ENCODE results near the gene PHF21A. TPM values are rescaled to one million over a fixed set of nuclear protein-coding genes. Genes with fewer than 3 reads are reported as not detected.
A peak's percentile ranks its signal among the peaks of the same experiment; 100 is the strongest.
"Not testable (repeated sequence)": the region's sequence is repeated elsewhere in the genome, so short reads cannot be mapped to it uniquely, and the experiment has no call there.

PHF21A gene
- total and polyA plus RNA-seq, 7 experiments from 2014 or later: 7.2 to 88.5 (median 54.5) TPM

GRCh38 chr11:46015941-46016340, 105.3 kb downstream of the PHF21A start:
- Mint-ChIP-seq H3K4me3 (no peak overlapping the region), H3K27me3 (no peaks in the 10 kb centered on the region), H3K4me1 (peaks cover 0 to 23% (median 6%) of the 10 kb centered on the region in 7 donors), H3K27ac (no peak overlapping the region), H3K9me3 (no peaks in the 10 kb centered on the region), H3K36me3 (peaks cover 0 to 9% (median 6%) of the 10 kb centered on the region in 5 donors)
- Histone ChIP-seq H3K27ac (ENCODE audit: low read depth, low read length) (no peak overlapping the region), H3K36me3 (ENCODE audit: control insufficient read depth in 2 of 3, insufficient read depth in 3 of 3, low read length in 3 of 3) (no peaks in the 10 kb centered on the region), H3K4me1 (ENCODE audit: control insufficient read depth in 2 of 2, insufficient read depth in 2 of 2, low read length in 2 of 2) (no peaks in the 10 kb centered on the region), H3K27me3 (ENCODE audit: control insufficient read depth in 2 of 2, insufficient read depth in 2 of 2, low read length in 2 of 2) (no peaks in the 10 kb centered on the region), H3K9me3 (ENCODE audit: control insufficient read depth in 2 of 3, low read length in 3 of 3) (no peaks in the 10 kb centered on the region), H3K4me3 (ENCODE audit: low read length) (no peak overlapping the region)
- no peak for ATAC-seq
- DNase-seq: no peak
- intact Hi-C loops (cut with micrococcal nuclease): no loop called here
- POLR2A ChIA-PET: no interaction called here
- CTCF ChIA-PET: interaction anchor here (1.5 kb wide), 1 partner anchor 10 kb away, joined by 5 read pairs; no protein-coding TSS in a partner anchor

GRCh38 chr11:46014168-46014567, 107.1 kb downstream of the PHF21A start:
- H3K27me3 ChIP-seq (ENCODE audit: control insufficient read depth in 2 of 2, insufficient read depth in 2 of 2, low read length in 2 of 2); H3K4me3 Mint-ChIP-seq; POLR2A ChIA-PET; H3K9me3 ChIP-seq (ENCODE audit: control insufficient read depth in 2 of 3, low read length in 3 of 3); ATAC-seq; H3K36me3 ChIP-seq (ENCODE audit: control insufficient read depth in 2 of 3, insufficient read depth in 3 of 3, low read length in 3 of 3); H3K27ac Mint-ChIP-seq; H3K9me3 Mint-ChIP-seq; CTCF ChIA-PET; H3K27me3 Mint-ChIP-seq; H3K36me3 Mint-ChIP-seq; DNase-seq; H3K4me3 ChIP-seq (ENCODE audit: low read length); H3K27ac ChIP-seq (ENCODE audit: low read depth, low read length); intact Hi-C loops (cut with micrococcal nuclease); H3K4me1 ChIP-seq (ENCODE audit: control insufficient read depth in 2 of 2, insufficient read depth in 2 of 2, low read length in 2 of 2): not testable (repeated sequence)
- H3K4me1 Mint-ChIP-seq: peaks cover 0 to 15% (median 5%) of the 10 kb centered on the region in 7 donors

GRCh38 chr11:46012185-46012584, 109.1 kb downstream of the PHF21A start:
- H3K4me1 Mint-ChIP-seq: peaks cover 0 to 15% (median 5%) of the 10 kb centered on the region in 7 donors
- no peaks in the 10 kb centered on the region for H3K27me3 Mint-ChIP-seq
- H3K27ac Mint-ChIP-seq: peak overlapping the region in 5 of 9 donors; percentile 0 to 56 (median 12)
- H3K4me3 ChIP-seq (ENCODE audit: low read length): no peak overlapping the region
- H3K4me1 ChIP-seq (ENCODE audit: control insufficient read depth in 2 of 2, insufficient read depth in 2 of 2, low read length in 2 of 2): no peaks in the 10 kb centered on the region
- no peaks in the 10 kb centered on the region for H3K9me3 Mint-ChIP-seq
- no peak for ATAC-seq
- no peak overlapping the region for H3K4me3 Mint-ChIP-seq
- intact Hi-C loops (cut with micrococcal nuclease): no loop called here
- no peaks in the 10 kb centered on the region for H3K36me3 ChIP-seq (ENCODE audit: control insufficient read depth in 2 of 3, insufficient read depth in 3 of 3, low read length in 3 of 3)
- no peak overlapping the region for H3K27ac ChIP-seq (ENCODE audit: low read depth, low read length)
- ChIA-PET CTCF (interaction anchor here (0.7 kb wide), 1 partner anchor 1494 kb away, joined by 3 read pairs; no protein-coding TSS in a partner anchor), POLR2A (interaction anchor here (0.6 kb wide), 1 partner anchor 1754 kb away, joined by 3 read pairs; no protein-coding TSS in a partner anchor)
- no peaks in the 10 kb centered on the region for H3K9me3 ChIP-seq (ENCODE audit: control insufficient read depth in 2 of 3, low read length in 3 of 3)
- no peaks in the 10 kb centered on the region for H3K27me3 ChIP-seq (ENCODE audit: control insufficient read depth in 2 of 2, insufficient read depth in 2 of 2, low read length in 2 of 2)
- no peak for DNase-seq
- peaks cover 0 to 9% (median 6%) of the 10 kb centered on the region in 5 donors for H3K36me3 Mint-ChIP-seq

GRCh38 chr11:46010100-46010499, 111.2 kb downstream of the PHF21A start:
- Histone ChIP-seq H3K4me1 (ENCODE audit: control insufficient read depth in 2 of 2, insufficient read depth in 2 of 2, low read length in 2 of 2) (no peaks in the 10 kb centered on the region), H3K27me3 (ENCODE audit: control insufficient read depth in 2 of 2, insufficient read depth in 2 of 2, low read length in 2 of 2) (no peaks in the 10 kb centered on the region), H3K9me3 (ENCODE audit: control insufficient read depth in 2 of 3, low read length in 3 of 3) (no peaks in the 10 kb centered on the region), H3K36me3 (ENCODE audit: control insufficient read depth in 2 of 3, insufficient read depth in 3 of 3, low read length in 3 of 3) (no peaks in the 10 kb centered on the region), H3K4me3 (ENCODE audit: low read length) (no peak overlapping the region), H3K27ac (ENCODE audit: low read depth, low read length) (no peak overlapping the region)
- H3K4me1 Mint-ChIP-seq: peaks cover 2 to 15% (median 9%) of the 10 kb centered on the region in 7 donors
- no peaks in the 10 kb centered on the region for H3K27me3 Mint-ChIP-seq
- peak overlapping the region in 1 of 9 donors; percentile 61 for H3K27ac Mint-ChIP-seq
- no peaks in the 10 kb centered on the region for H3K9me3 Mint-ChIP-seq
- intact Hi-C loops (cut with micrococcal nuclease): no loop called here
- DNase-seq (no peak), ATAC-seq (no peak)
- no peak overlapping the region for H3K4me3 Mint-ChIP-seq
- ChIA-PET POLR2A (no interaction called here), CTCF (no interaction called here)
- peaks cover 0 to 3% (median 0%) of the 10 kb centered on the region in 5 donors for H3K36me3 Mint-ChIP-seq

GRCh38 chr11:46009647-46010046, 111.6 kb downstream of the PHF21A start:
- ATAC-seq (no peak), DNase-seq (no peak)
- no peaks in the 10 kb centered on the region for H3K4me1 ChIP-seq (ENCODE audit: control insufficient read depth in 2 of 2, insufficient read depth in 2 of 2, low read length in 2 of 2)
- CTCF ChIA-PET: interaction anchor here (0.7 kb wide), 1 partner anchor 306 kb away, joined by 3 read pairs; no protein-coding TSS in a partner anchor
- no peaks in the 10 kb centered on the region for H3K36me3 ChIP-seq (ENCODE audit: control insufficient read depth in 2 of 3, insufficient read depth in 3 of 3, low read length in 3 of 3)
- POLR2A ChIA-PET: no interaction called here
- H3K27ac ChIP-seq (ENCODE audit: low read depth, low read length): no peak overlapping the region
- H3K9me3 ChIP-seq (ENCODE audit: control insufficient read depth in 2 of 3, low read length in 3 of 3): no peaks in the 10 kb centered on the region
- peak overlapping the region in 1 of 9 donors; percentile 47 for H3K27ac Mint-ChIP-seq
- H3K9me3 Mint-ChIP-seq: no peaks in the 10 kb centered on the region
- H3K27me3 Mint-ChIP-seq: no peaks in the 10 kb centered on the region
- no peak overlapping the region for H3K4me3 ChIP-seq (ENCODE audit: low read length)
- H3K4me1 Mint-ChIP-seq: peaks cover 2 to 15% (median 9%) of the 10 kb centered on the region in 7 donors
- intact Hi-C loops (cut with micrococcal nuclease): no loop called here
- no peaks in the 10 kb centered on the region for H3K36me3 Mint-ChIP-seq
- no peaks in the 10 kb centered on the region for H3K27me3 ChIP-seq (ENCODE audit: control insufficient read depth in 2 of 2, insufficient read depth in 2 of 2, low read length in 2 of 2)
- no peak overlapping the region for H3K4me3 Mint-ChIP-seq

GRCh38 chr11:46006418-46007070, 114.7 kb downstream of the PHF21A start:
- Histone ChIP-seq H3K4me3 (ENCODE audit: low read length) (no peak overlapping the region), H3K36me3 (ENCODE audit: control insufficient read depth in 2 of 3, insufficient read depth in 3 of 3, low read length in 3 of 3) (no peaks in the 10 kb centered on the region), H3K27ac (ENCODE audit: low read depth, low read length) (no peak overlapping the region), H3K4me1 (ENCODE audit: control insufficient read depth in 2 of 2, insufficient read depth in 2 of 2, low read length in 2 of 2) (no peaks in the 10 kb centered on the region), H3K27me3 (ENCODE audit: control insufficient read depth in 2 of 2, insufficient read depth in 2 of 2, low read length in 2 of 2) (no peaks in the 10 kb centered on the region), H3K9me3 (ENCODE audit: control insufficient read depth in 2 of 3, low read length in 3 of 3) (no peaks in the 10 kb centered on the region)
- ChIA-PET CTCF (interaction anchor here (0.7 to 2.1 kb wide), 13 partner anchors 9 to 235 kb away, joined by 3 to 33 read pairs (median 7); partner anchors contain the start of gene CRY2), POLR2A (interaction anchor here (1.1 to 1.4 kb wide), 2 partner anchors 42 to 164 kb away, joined by 3 read pairs; no protein-coding TSS in a partner anchor)
- H3K36me3 Mint-ChIP-seq: no peaks in the 10 kb centered on the region
- peak; percentile 86 for ATAC-seq
- intact Hi-C loops (cut with micrococcal nuclease): loop anchor here (1.0 kb wide), 4 partner anchors 41 to 235 kb away; no protein-coding TSS in a partner anchor
- no peaks in the 10 kb centered on the region for H3K27me3 Mint-ChIP-seq
- H3K4me1 Mint-ChIP-seq: peaks cover under 1 to 8% (median 4%) of the 10 kb centered on the region in 7 donors
- DNase-seq: peak in 7 of 9 donors; percentile 18 to 65 (median 53)
- H3K4me3 Mint-ChIP-seq: no peak overlapping the region
- peak overlapping the region in 2 of 9 donors; percentile 2 to 41 for H3K27ac Mint-ChIP-seq
- H3K9me3 Mint-ChIP-seq: no peaks in the 10 kb centered on the region
